Cortex of kidney (tissue), 1 donor: Measurements from ENCODE around the gene EXOC4.

ENCODE experiments used
- DNase-seq: peaks from one replicate; lab custom pipeline; 2025; lab: John Stamatoyannopoulos, UW

The EXOC4 gene

GRCh38 chr7:133573554-133574265 lies 320.8 kb downstream of the EXOC4 start:
- DNase-seq, result no peak

- no peak for DNase-seq
Observed at GRCh38 chr7:133575726-133576440, 323.0 kb downstream of the EXOC4 start.

GRCh38 chr7:133576612-133577168 lies 323.8 kb downstream of the EXOC4 start:
- DNase-seq, result no peak

- no peak for DNase-seq
Observed at GRCh38 chr7:133582766-133583523, 330.1 kb downstream of the EXOC4 start.

GRCh38 chr7:133583545-133584171 lies 330.8 kb downstream of the EXOC4 start:
- no peak for DNase-seq

GRCh38 chr7:133584956-133585668 lies 332.2 kb downstream of the EXOC4 start:
- DNase-seq, result no peak

- no peak for DNase-seq
Observed at GRCh38 chr7:133586253-133586652, 333.4 kb downstream of the EXOC4 start.

GRCh38 chr7:133587903-133588302 lies 335.0 kb downstream of the EXOC4 start:
- no peak for DNase-seq

GRCh38 chr7:133590795-133591194 lies 337.9 kb downstream of the EXOC4 start:
- no peak for DNase-seq

GRCh38 chr7:133591704-133592340 lies 338.9 kb downstream of the EXOC4 start:
- DNase-seq, result no peak

GRCh38 chr7:133593561-133593960 lies 340.7 kb downstream of the EXOC4 start:
- no peak for DNase-seq

GRCh38 chr7:133601617-133602016 lies 348.7 kb downstream of the EXOC4 start:
- no peak for DNase-seq

GRCh38 chr7:133602291-133602690 lies 349.4 kb downstream of the EXOC4 start:
- no peak for DNase-seq

- no peak for DNase-seq
Observed at GRCh38 chr7:133606991-133607390, 354.1 kb downstream of the EXOC4 start.

GRCh38 chr7:133609806-133610205 lies 356.9 kb downstream of the EXOC4 start:
- DNase-seq, result no peak

GRCh38 chr7:133611955-133612354 lies 359.1 kb downstream of the EXOC4 start:
- no peak for DNase-seq

GRCh38 chr7:133613250-133613790 lies 360.4 kb downstream of the EXOC4 start:
- DNase-seq, result no peak

GRCh38 chr7:133614251-133614650 lies 361.4 kb downstream of the EXOC4 start:
- no peak for DNase-seq

GRCh38 chr7:133618970-133619369 lies 366.1 kb downstream of the EXOC4 start:
- no peak for DNase-seq

GRCh38 chr7:133619491-133619890 lies 366.6 kb downstream of the EXOC4 start:
- DNase-seq, result no peak

GRCh38 chr7:133623721-133624120 lies 370.8 kb downstream of the EXOC4 start:
- no peak for DNase-seq
